Esophagus squamous epithelium (tissue), 5 donors: ENCODE data around the gene POLN. TPM values are rescaled to one million over a fixed set of nuclear protein-coding genes. Genes with fewer than 3 reads are reported as not detected.
A peak's percentile ranks its signal among the peaks of the same experiment; 100 is the strongest.

Experiments used
- DNase-seq: peaks from one replicate; lab custom pipeline; 2025; lab: John Stamatoyannopoulos, UW
- H3K27ac ChIP-seq, 4 donors: fragments of 200-600 bp; sonication (generic); one replicate each; pipeline ENCODE4 v1.5.1; 2016 to 2019; ENCODE audit warnings: mild to moderate bottlenecking in 1 of 4
- H3K27me3 ChIP-seq, 4 donors: fragments of 200-600 bp; sonication (generic); 1 replicate in 3 of 4; 2 replicates in 1 of 4; pipeline versions ENCODE4 v1.5.1 to v1.6.0; 2017 to 2021; ENCODE audit warnings: antibody characterized with exemption in 1 of 4
- H3K36me3 ChIP-seq, 3 donors: fragments of 200-600 bp; sonication (generic); one replicate each; pipeline ENCODE4 v1.5.1; 2016 to 2019
- H3K4me1 ChIP-seq, 3 donors: fragments of 200-600 bp; sonication (generic); one replicate each; pipeline ENCODE4 v1.5.1; 2017 to 2019
- H3K4me3 ChIP-seq, 4 donors: fragments of 200-600 bp; sonication (generic); 1 replicate in 3 of 4; 2 replicates in 1 of 4; pipeline ENCODE4 v1.5.1; 2016 to 2019; ENCODE audit warnings: mild to moderate bottlenecking in 2 of 4, moderate library complexity in 1 of 4
- H3K9me3 ChIP-seq, 3 donors: fragments of 200-600 bp; sonication (generic); one replicate each; pipeline ENCODE4 v1.5.1; 2016 to 2019
- POLR2A ChIP-seq, 4 donors: fragments of 450-650 bp; IDR thresholded peaks; one replicate each; pipeline ENCODE4 v1.6.1; 2017; ENCODE audit warnings: antibody characterized with exemption in 4 of 4, mild to moderate bottlenecking in 4 of 4, moderate library complexity in 3 of 4
- WGBS, 2 donors: methylation state at CpG; one replicate each; pipeline ENCODE4 v1.1.5; 2018; 5-methylcytosine and 5-hydroxymethylcytosine counted together
- intact Hi-C: fragments of 100-400 bp; cut with DNase I; formaldehyde crosslinking; loops from one replicate; pipeline ENCODE4 v1.15.0; 2022
- total RNA-seq, 4 donors: library from RNA; depleted of rRNA; stranded (reverse); fragments of >200 nt; gene quantifications; one replicate each; pipeline ENCODE4 v1.1.0, GENCODE V29; 2016
- TF ChIP-seq, protein P1 (sequence below), 6 experiments: fragments of 450-650 bp in 4 of 6; fragments of 200-600 bp in 2 of 6; sonication (generic) in 2 of 6; IDR thresholded peaks; one replicate each; pipeline ENCODE4 v1.5.1; 2016 to 2019; ENCODE audit warnings: antibody characterized with exemption in 6 of 6, mild to moderate bottlenecking in 4 of 6, moderate library complexity in 4 of 6
- donor health status: DM: yes; HTN: yes; CAD: no.

POLN gene
- total RNA-seq, 4 donors from 2014 or later, result 0.19 to 1.5 (median 1.2) TPM

DNA sequence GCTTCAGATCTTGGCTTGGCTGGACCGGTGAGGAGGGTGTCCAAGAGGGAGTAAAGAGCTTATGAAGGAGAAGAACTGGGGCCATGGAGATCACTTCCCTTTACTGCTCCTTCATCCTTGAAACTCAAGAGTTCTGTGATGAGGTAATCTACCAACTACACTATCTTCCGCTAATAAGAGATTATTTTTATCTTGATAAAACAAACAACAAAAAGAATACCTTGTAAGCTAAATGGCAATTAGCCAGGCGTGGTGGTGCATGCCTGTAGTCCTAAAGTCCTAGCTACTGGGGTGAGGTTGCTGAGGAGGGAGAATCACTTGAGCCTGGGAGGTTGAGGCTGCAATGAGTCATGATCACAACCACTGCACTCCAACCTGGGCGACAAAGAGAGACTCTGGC is 47.4 kb downstream of the POLN start:
- Histone ChIP-seq H3K9me3 (no peaks in the 10 kb centered on the region), H3K27ac (no peak overlapping the region), H3K4me1 (no peaks in the 10 kb centered on the region), H3K4me3 (no peak overlapping the region), H3K36me3 (peaks cover 0 to 16% (median 0%) of the 10 kb centered on the region in 3 donors), H3K27me3 (no peaks in the 10 kb centered on the region)
- intact Hi-C loops, result no loop called here
- TF ChIP-seq, protein P1, sequence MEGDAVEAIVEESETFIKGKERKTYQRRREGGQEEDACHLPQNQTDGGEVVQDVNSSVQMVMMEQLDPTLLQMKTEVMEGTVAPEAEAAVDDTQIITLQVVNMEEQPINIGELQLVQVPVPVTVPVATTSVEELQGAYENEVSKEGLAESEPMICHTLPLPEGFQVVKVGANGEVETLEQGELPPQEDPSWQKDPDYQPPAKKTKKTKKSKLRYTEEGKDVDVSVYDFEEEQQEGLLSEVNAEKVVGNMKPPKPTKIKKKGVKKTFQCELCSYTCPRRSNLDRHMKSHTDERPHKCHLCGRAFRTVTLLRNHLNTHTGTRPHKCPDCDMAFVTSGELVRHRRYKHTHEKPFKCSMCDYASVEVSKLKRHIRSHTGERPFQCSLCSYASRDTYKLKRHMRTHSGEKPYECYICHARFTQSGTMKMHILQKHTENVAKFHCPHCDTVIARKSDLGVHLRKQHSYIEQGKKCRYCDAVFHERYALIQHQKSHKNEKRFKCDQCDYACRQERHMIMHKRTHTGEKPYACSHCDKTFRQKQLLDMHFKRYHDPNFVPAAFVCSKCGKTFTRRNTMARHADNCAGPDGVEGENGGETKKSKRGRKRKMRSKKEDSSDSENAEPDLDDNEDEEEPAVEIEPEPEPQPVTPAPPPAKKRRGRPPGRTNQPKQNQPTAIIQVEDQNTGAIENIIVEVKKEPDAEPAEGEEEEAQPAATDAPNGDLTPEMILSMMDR (IDR thresholded peaks at IDR 0.05), result no peak
- TF ChIP-seq POLR2A (IDR thresholded peaks at IDR 0.05), result no peak
- WGBS, 2 donors, result 78 to 88% methylated on average over 4 of the region's 4 CpGs
- no peak for DNase-seq

DNA sequence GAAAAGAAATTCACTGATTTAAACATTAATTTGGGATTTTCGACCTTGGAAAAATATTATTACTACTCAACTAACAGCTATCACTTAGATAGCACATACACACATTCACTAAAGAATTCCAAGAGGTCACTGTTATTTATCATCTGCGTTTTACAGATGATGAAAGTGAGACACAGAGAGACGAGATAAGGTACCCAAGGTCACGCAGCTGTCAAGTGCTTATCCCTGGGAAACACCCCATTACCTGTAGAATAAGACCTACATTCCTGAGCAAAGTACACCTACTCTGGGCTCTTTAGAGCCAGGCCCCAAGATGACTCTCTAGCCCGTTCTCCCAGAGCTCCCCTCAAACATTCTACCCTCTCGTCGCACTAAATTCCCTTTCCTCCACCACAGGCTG is 48.6 kb downstream of the POLN start:
- Histone ChIP-seq H3K9me3 (no peaks in the 10 kb centered on the region), H3K36me3 (peaks cover 0 to 14% (median 0%) of the 10 kb centered on the region in 3 donors)

DNA sequence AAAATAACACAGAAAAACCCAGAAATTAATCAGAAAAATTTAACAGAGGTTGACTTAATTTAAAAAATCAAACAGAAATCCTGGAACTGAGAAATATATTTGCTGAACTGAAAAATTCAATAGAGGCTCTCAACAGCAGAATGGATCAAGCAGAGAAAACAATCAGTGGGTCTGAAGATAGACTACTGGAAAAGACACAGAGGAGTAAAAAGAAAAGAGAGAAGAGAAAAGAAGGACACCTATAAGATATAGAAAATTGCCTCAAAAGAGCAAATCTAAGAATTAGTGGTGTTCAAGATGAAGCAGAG is 55.1 kb downstream of the POLN start:
- no peak for DNase-seq
- Histone ChIP-seq H3K27ac (no peak overlapping the region), H3K27me3 (no peaks in the 10 kb centered on the region), H3K4me1 (no peaks in the 10 kb centered on the region), H3K9me3 (peaks cover 0 to 4% (median 0%) of the 10 kb centered on the region in 3 donors), H3K4me3 (no peak overlapping the region), H3K36me3 (no peaks in the 10 kb centered on the region)
- TF ChIP-seq POLR2A (IDR thresholded peaks at IDR 0.05), result no peak
- TF ChIP-seq, protein P1 (IDR thresholded peaks at IDR 0.05), result no peak
- intact Hi-C loops, result no loop called here

More for the DNA sequence above, 48.6 kb downstream of the POLN start:
- no peak for TF ChIP-seq POLR2A (IDR thresholded peaks at IDR 0.05)
- TF ChIP-seq, protein P1 (IDR thresholded peaks at IDR 0.05), result no peak
- intact Hi-C loops, result no loop called here
- no peaks in the 10 kb centered on the region for H3K27me3 ChIP-seq
- no peak overlapping the region for H3K27ac ChIP-seq
- WGBS, 2 donors, result 76 to 91% methylated on average over 7 of the region's 7 CpGs
- no peak for DNase-seq
- H3K4me1 ChIP-seq, result no peaks in the 10 kb centered on the region
- H3K4me3 ChIP-seq, result no peak overlapping the region

DNA sequence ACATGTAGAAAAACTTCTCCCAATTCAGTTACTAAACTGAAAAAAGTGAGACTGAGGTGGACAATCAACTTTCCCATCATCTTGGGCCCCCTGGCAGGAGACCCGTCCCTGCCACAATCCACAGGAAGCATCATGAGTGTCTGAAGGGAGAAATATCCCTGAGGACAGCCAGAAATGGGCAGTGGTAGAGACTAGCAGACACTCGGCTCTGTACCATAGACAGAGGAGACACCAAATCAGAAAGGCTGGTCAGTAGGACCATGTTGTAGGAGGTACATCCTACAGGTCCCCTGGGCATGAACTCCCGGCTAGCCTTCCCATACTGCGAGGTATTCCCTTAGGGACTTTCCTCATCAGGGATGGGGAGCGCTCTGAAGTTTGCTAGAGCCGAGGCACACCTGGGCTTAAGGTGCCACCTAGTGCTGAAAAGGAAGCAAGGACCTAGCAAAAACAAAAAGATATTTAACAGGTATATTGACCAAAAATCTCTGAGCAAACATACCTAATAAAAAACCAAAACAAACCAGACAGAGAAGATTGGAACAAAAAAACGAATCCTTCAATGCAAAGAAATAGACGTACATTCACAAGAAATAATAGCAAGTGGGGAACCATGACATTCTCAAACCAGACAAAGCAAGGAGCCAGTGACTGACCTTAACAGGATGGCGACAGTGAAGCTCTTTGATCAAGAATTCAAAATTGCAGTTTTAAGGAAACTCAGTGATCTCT is 55.6 kb downstream of the POLN start:
- Histone ChIP-seq H3K36me3 (no peaks in the 10 kb centered on the region), H3K4me1 (no peaks in the 10 kb centered on the region), H3K27me3 (no peaks in the 10 kb centered on the region), H3K9me3 (peaks cover 0 to 4% (median 0%) of the 10 kb centered on the region in 3 donors), H3K27ac (no peak overlapping the region), H3K4me3 (no peak overlapping the region)
- TF ChIP-seq, protein P1 (IDR thresholded peaks at IDR 0.05), result peak in 3 of 6 experiments; percentile 20 to 58 (median 23)
- TF ChIP-seq POLR2A (IDR thresholded peaks at IDR 0.05), result no peak
- intact Hi-C loops, result no loop called here
- no peak for DNase-seq
- 40 to 59% methylated on average over 7 to 9 of the region's 9 CpGs for WGBS, 2 donors

DNA sequence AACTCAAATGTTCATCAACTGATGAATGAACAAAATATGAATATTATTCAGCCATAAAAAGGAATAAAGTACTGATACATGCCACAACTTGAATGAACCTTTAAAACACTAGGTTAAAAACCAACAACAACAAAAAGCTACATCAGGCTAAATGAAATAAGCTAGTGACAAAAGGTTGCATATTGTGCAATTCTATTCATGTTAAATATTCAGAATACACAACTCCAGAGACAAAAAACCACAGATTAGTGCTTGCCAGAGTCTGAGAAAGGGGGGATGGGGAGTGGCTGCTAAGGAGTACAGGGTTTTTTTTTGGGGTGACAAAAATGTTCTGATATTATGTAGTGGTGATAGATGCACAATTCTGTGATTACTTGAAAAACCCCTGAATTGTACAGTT is 58.5 kb downstream of the POLN start:
- no peaks in the 10 kb centered on the region for H3K4me1 ChIP-seq
- H3K27ac ChIP-seq, result no peak overlapping the region
- peaks cover 0 to 4% (median 0%) of the 10 kb centered on the region in 3 donors for H3K9me3 ChIP-seq
- H3K27me3 ChIP-seq, result no peaks in the 10 kb centered on the region
- no peaks in the 10 kb centered on the region for H3K36me3 ChIP-seq
- TF ChIP-seq, protein P1 (IDR thresholded peaks at IDR 0.05), result no peak
- no peak for TF ChIP-seq POLR2A (IDR thresholded peaks at IDR 0.05)
- intact Hi-C loops, result no loop called here
- no peak overlapping the region for H3K4me3 ChIP-seq
- DNase-seq, result no peak
